Measurements from ENCODE around the gene WRNIP1.
"Not testable (repeated sequence)": the region's sequence is repeated elsewhere in the genome, so short reads cannot be mapped to it uniquely, and the experiment has no call there.

The WRNIP1 gene

GRCh38 chr6:2799936-2800527, 34.8 kb downstream of the WRNIP1 start:
- TF ChIP-seq CTCF (IDR thresholded peaks at IDR 0.05; ENCODE audit: borderline replicate concordance, control extremely low read depth, extremely low read depth, insufficient read depth, missing control alignments): no peak
- in situ Hi-C loops (cut with MboI; ENCODE audit: low sequenced_read_pairs, unreplicated experiment): no loop called here
- no peak for DNase-seq (ENCODE audit: low spot score)

GRCh38 chr6:2800552-2801316, 35.5 kb downstream of the WRNIP1 start:
- TF ChIP-seq CTCF (IDR thresholded peaks at IDR 0.05; ENCODE audit: borderline replicate concordance, control extremely low read depth, extremely low read depth, insufficient read depth, missing control alignments): no peak
- in situ Hi-C loops (cut with MboI; ENCODE audit: low sequenced_read_pairs, unreplicated experiment): no loop called here
- DNase-seq (ENCODE audit: low spot score): no peak

GRCh38 chr6:2801687-2802086, 36.5 kb downstream of the WRNIP1 start:
- in situ Hi-C loops (cut with MboI; ENCODE audit: low sequenced_read_pairs, unreplicated experiment); DNase-seq (ENCODE audit: low spot score): not testable (repeated sequence)

DNA sequence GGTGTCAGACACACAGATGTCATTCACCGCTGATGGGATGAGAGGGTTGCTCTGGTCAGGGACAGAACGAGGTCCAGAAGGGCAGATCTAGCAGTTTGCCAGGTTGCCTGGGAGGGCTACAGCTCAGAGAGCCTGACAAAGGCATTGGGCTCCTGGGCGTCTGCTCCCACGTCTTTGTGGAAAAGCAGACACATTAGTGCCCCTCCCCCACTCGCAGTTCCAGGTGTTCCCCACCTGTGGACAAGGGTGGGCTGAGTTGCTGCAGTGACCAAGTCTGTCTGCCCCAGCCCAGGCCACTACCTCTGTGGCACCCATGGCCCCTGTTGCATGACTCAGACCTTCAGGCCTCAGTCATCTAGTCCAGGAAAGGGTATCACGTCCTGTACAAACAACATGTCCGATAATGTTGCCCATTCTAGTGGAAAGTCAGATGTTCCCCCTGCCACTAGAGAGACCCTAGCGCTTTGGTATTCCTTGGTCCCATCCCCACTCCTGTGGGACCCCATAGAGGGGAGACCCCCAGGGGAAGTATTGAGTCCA, 37.4 kb downstream of the WRNIP1 start:
- no peak for DNase-seq (ENCODE audit: low spot score)
- in situ Hi-C loops (cut with MboI; ENCODE audit: low sequenced_read_pairs, unreplicated experiment): no loop called here
- no peak for TF ChIP-seq CTCF (IDR thresholded peaks at IDR 0.05; ENCODE audit: borderline replicate concordance, control extremely low read depth, extremely low read depth, insufficient read depth, missing control alignments)

- in situ Hi-C loops (cut with MboI; ENCODE audit: low sequenced_read_pairs, unreplicated experiment): no loop called here
- no peak for DNase-seq (ENCODE audit: low spot score)
- no peak for TF ChIP-seq CTCF (IDR thresholded peaks at IDR 0.05; ENCODE audit: borderline replicate concordance, control extremely low read depth, extremely low read depth, insufficient read depth, missing control alignments)
Measured at GRCh38 chr6:2803731-2804429, 38.7 kb downstream of the WRNIP1 start.

DNA sequence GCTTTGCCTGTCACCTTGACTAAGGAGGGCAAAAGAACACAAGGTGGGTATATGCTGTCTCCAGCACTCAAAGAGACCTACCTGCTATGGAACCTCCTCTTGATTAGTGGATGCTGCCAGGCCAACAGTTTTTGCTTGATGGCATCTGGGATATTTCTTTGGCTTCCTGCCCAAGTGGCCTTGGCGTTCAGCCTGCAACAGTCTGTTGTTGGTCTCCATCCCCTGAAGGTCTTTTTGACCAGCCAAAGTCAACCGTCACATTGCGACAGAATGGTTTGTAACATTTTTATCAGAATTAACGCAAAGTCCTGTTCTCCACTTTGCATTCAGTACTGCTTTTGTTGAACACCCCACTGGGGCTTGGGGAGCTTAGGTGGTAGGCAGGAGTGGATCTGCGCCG, 39.3 kb downstream of the WRNIP1 start:
- no peak for DNase-seq (ENCODE audit: low spot score)
- in situ Hi-C loops (cut with MboI; ENCODE audit: low sequenced_read_pairs, unreplicated experiment): no loop called here

More for the DNA sequence above, 39.3 kb downstream of the WRNIP1 start:
- TF ChIP-seq CTCF (IDR thresholded peaks at IDR 0.05; ENCODE audit: borderline replicate concordance, control extremely low read depth, extremely low read depth, insufficient read depth, missing control alignments): no peak

All from GM13976 (cell line).